HG03442 (cell line): ENCODE measurements around the gene HGF.
A peak's percentile ranks its signal among the peaks of the same experiment; 100 is the strongest.
"Not testable (repeated sequence)": the region's sequence is repeated elsewhere in the genome, so short reads cannot be mapped to it uniquely, and the experiment has no call there.

Experiments
- ATAC-seq: cut with Tn5 transposase; IDR thresholded peaks from one replicate; pipeline ENCODE4 v1.9.1; 2021; ENCODE audit warnings: mild to moderate bottlenecking, moderate library complexity; ENCODE audit not compliant: unreplicated experiment

HGF gene

GRCh38 chr7:81769891-81770727 lies at the start of gene HGF:
TSS of gene HGF (minus strand) at chr7:81770047. CDS start at chr7:81769971, 76 bp downstream.
- ATAC-seq, result no peak

GRCh38 chr7:81816312-81816711 lies 46.5 kb upstream of the HGF start:
- ATAC-seq, result no peak

- peak; percentile 98 for ATAC-seq
Observed at GRCh38 chr7:81812866-81813476, 43.1 kb upstream of the HGF start.

- peak; percentile 33 for ATAC-seq
Observed at GRCh38 chr7:81811956-81812865, 42.4 kb upstream of the HGF start.

GRCh38 chr7:81810476-81811155 lies 40.8 kb upstream of the HGF start:
- ATAC-seq, result no peak

GRCh38 chr7:81808310-81808709 lies 38.5 kb upstream of the HGF start:
- not testable (repeated sequence) for ATAC-seq

- no peak for ATAC-seq
Observed at GRCh38 chr7:81803267-81803666, 33.4 kb upstream of the HGF start.

- no peak for ATAC-seq
Observed at GRCh38 chr7:81802251-81802650, 32.4 kb upstream of the HGF start.

GRCh38 chr7:81801532-81801931 lies 31.7 kb upstream of the HGF start:
- no peak for ATAC-seq

GRCh38 chr7:81791568-81792518 lies 22.0 kb upstream of the HGF start:
- ATAC-seq, result no peak

- ATAC-seq, result no peak
Observed at GRCh38 chr7:81790686-81791085, 20.8 kb upstream of the HGF start.

- ATAC-seq, result no peak
Observed at GRCh38 chr7:81790120-81790500, 20.3 kb upstream of the HGF start.

GRCh38 chr7:81789406-81790119 lies 19.7 kb upstream of the HGF start:
- ATAC-seq, result no peak

GRCh38 chr7:81788246-81788645 lies 18.4 kb upstream of the HGF start:
- ATAC-seq, result no peak

- no peak for ATAC-seq
Observed at GRCh38 chr7:81783818-81784217, 14.0 kb upstream of the HGF start.

GRCh38 chr7:81780914-81781693 lies 11.3 kb upstream of the HGF start:
- no peak for ATAC-seq

- no peak for ATAC-seq
Observed at GRCh38 chr7:81779706-81780105, 9.9 kb upstream of the HGF start.

- no peak for ATAC-seq
Observed at GRCh38 chr7:81777697-81778096, 7.8 kb upstream of the HGF start.
